Smooth muscle cell (in vitro differentiated cells): Measurements from ENCODE around the gene RBMS2. TPM values are rescaled to one million over a fixed set of nuclear protein-coding genes. Genes with fewer than 3 reads are reported as not detected.

ENCODE experiments used
- DNase-seq: peaks from one replicate; lab custom pipeline; 2025; ENCODE audit not compliant: unreplicated experiment; lab: John Stamatoyannopoulos, UW
- H2AFZ ChIP-seq: fragments of 200-600 bp; sonication (generic); 2 replicates; pipeline ENCODE4 v1.6.0; 2016; ENCODE audit warnings: antibody characterized with exemption, low read depth, mild to moderate bottlenecking
- H3F3A ChIP-seq: fragments of 200-600 bp; sonication (generic); 2 replicates; pipeline ENCODE4 v1.6.0; 2017; ENCODE audit warnings: antibody characterized with exemption, low read depth
- H3K27ac ChIP-seq: fragments of 200-600 bp; sonication (generic); 2 replicates; pipeline ENCODE4 v1.5.1; 2016; ENCODE audit warnings: low read depth, mild to moderate bottlenecking
- H3K27me3 ChIP-seq: fragments of 200-600 bp; sonication (generic); 2 replicates; pipeline ENCODE4 v1.6.1; 2016; ENCODE audit warnings: low read depth, mild to moderate bottlenecking
- H3K36me3 ChIP-seq: fragments of 200-600 bp; sonication (generic); 2 replicates; pipeline ENCODE4 v1.5.1; 2016; ENCODE audit warnings: low read depth
- H3K4me1 ChIP-seq: fragments of 200-600 bp; sonication (generic); 2 replicates; pipeline ENCODE4 v1.5.1; 2016; ENCODE audit warnings: low read depth
- H3K4me2 ChIP-seq: fragments of 200-600 bp; sonication (generic); 2 replicates; pipeline ENCODE4 v1.6.0; 2016; ENCODE audit warnings: mild to moderate bottlenecking
- H3K4me3 ChIP-seq: fragments of 200-600 bp; sonication (generic); 2 replicates; pipeline ENCODE4 v1.5.1; 2016; ENCODE audit warnings: mild to moderate bottlenecking
- H3K79me2 ChIP-seq: fragments of 200-600 bp; sonication (generic); 2 replicates; pipeline ENCODE4 v1.6.0; 2016; ENCODE audit warnings: low read depth, mild to moderate bottlenecking
- H3K9ac ChIP-seq: fragments of 200-600 bp; sonication (generic); 2 replicates; pipeline ENCODE4 v1.6.0; 2016; ENCODE audit warnings: low read depth
- H3K9me3 ChIP-seq: fragments of 200-600 bp; sonication (generic); replicated peaks from 2 replicates; pipeline ENCODE4 v1.5.1; 2016; ENCODE audit warnings: low read depth
- H4K20me1 ChIP-seq: fragments of 200-600 bp; sonication (generic); 2 replicates; pipeline ENCODE4 v1.6.0; 2016; ENCODE audit warnings: low read depth
- CTCF ChIP-seq: fragments of 200-600 bp; sonication (generic); IDR thresholded peaks from 2 replicates; pipeline ENCODE4 v1.5.1; 2017; ENCODE audit warnings: borderline replicate concordance, mild to moderate bottlenecking, antibody characterized with exemption; ENCODE audit not compliant: insufficient read depth, poor library complexity, severe bottlenecking
- WGBS: methylation state at CpG from one replicate; pipeline ENCODE4 v1.1.7; 2016; ENCODE audit warnings: low lambda C conversion rate; 5-methylcytosine and 5-hydroxymethylcytosine counted together
- polyA plus RNA-seq: library from polyadenylated mRNA; unstranded; fragments of >200 nt; fragmentation: Nextera tagmentation; extraction: Ambion mirVana; gene quantifications from 2 replicates; pipeline ENCODE4 v1.2.1, GENCODE V29; 2016
- total RNA-seq: library from RNA; depleted of rRNA; stranded (reverse); fragments of >200 nt; gene quantifications from 2 replicates; pipeline ENCODE4 v1.2.3, GENCODE V29; 2014

Gene RBMS2
- total and polyA plus RNA-seq, 2 experiments from 2014 or later: 16.8 to 20.6 TPM

GRCh38 chr12:56522411-56523193 is 982 bp downstream of the RBMS2 start:
- DNase-seq: no peak

GRCh38 chr12:56528846-56529245 is 7.2 kb downstream of the RBMS2 start:
- Histone ChIP-seq H3K79me2 (peaks cover 93% of the 10 kb centered on the region), H3K9ac (no peak overlapping the region), H3K27me3 (no peaks in the 10 kb centered on the region), H3K9me3 (no peaks in the 10 kb centered on the region), H3F3A (peaks cover 10% of the 10 kb centered on the region), H3K36me3 (no peaks in the 10 kb centered on the region), H3K4me1 (peaks cover 15% of the 10 kb centered on the region), H4K20me1 (peaks cover 21% of the 10 kb centered on the region), H3K4me3 (no peak overlapping the region), H2AFZ (no peak overlapping the region), H3K4me2 (no peak overlapping the region), H3K27ac (no peak overlapping the region)
- WGBS: 100% methylated on average over 1 of the region's 1 CpG
- TF ChIP-seq CTCF: no peak
- no peak for DNase-seq

More at GRCh38 chr12:56522411-56523193, 982 bp downstream of the RBMS2 start:
- TF ChIP-seq CTCF: no peak
- under 1% methylated on average over 4 of the region's 4 CpGs for WGBS
- Histone ChIP-seq H3K27me3 (no peaks in the 10 kb centered on the region), H3K4me2 (peak overlapping the region; percentile 93), H3K4me1 (peaks cover 28% of the 10 kb centered on the region), H2AFZ (peak overlapping the region; percentile 88), H3K4me3 (peak overlapping the region; percentile 87), H3K27ac (peak overlapping the region; percentile 92), H3K9ac (peak overlapping the region; percentile 87), H3F3A (peaks cover 10% of the 10 kb centered on the region), H3K9me3 (no peaks in the 10 kb centered on the region), H3K79me2 (peaks cover 49% of the 10 kb centered on the region), H3K36me3 (no peaks in the 10 kb centered on the region), H4K20me1 (no peaks in the 10 kb centered on the region)

DNA sequence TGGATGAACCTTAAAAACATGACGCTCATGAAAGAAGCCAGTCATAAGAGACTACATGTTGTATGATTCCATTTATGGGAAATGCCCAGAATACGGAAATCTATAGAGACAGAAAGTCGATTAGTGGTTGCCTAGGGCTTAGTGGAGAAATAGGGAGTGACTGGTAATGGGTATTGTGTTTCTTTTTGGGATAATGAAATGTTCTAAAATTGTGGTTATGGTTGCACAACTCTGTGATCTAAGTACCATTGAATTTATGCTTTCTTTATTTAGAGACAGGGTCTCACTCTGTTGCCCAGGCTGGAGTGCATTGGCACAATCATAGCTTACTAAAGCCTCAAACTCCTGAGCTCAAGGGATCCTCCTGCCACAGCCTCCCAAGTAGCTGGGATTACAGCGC is 8.0 kb downstream of the RBMS2 start:
- no peaks in the 10 kb centered on the region for H3K36me3 ChIP-seq
- no peaks in the 10 kb centered on the region for H3K27me3 ChIP-seq
- DNase-seq: no peak
- H3K27ac ChIP-seq: no peak overlapping the region
- peaks cover 14% of the 10 kb centered on the region for H3K4me1 ChIP-seq
- TF ChIP-seq CTCF: no peak
- H2AFZ ChIP-seq: no peak overlapping the region
- H3K9ac ChIP-seq: no peak overlapping the region
- peaks cover 10% of the 10 kb centered on the region for H3F3A ChIP-seq
- no peaks in the 10 kb centered on the region for H3K9me3 ChIP-seq
- H3K79me2 ChIP-seq: peaks cover 91% of the 10 kb centered on the region
- H3K4me3 ChIP-seq: no peak overlapping the region
- peaks cover 29% of the 10 kb centered on the region for H4K20me1 ChIP-seq
- H3K4me2 ChIP-seq: no peak overlapping the region
- WGBS: 95% methylated on average over 4 of the region's 4 CpGs
